Adrenal gland (tissue), 12 donors: ENCODE data around the gene RAX. TPM values are rescaled to one million over a fixed set of nuclear protein-coding genes. Genes with fewer than 3 reads are reported as not detected.

ENCODE experiments used
- DNase-seq, 7 donors: peaks; one replicate each; pipeline ENCODE4 v3.0.0-alpha.2; 2019 to 2020
- H3K27ac ChIP-seq, 5 donors: fragments of 200-600 bp; sonication (generic) in 4 of 5; 1 replicate in 3 of 5; 2 replicates in 2 of 5; pipeline versions ENCODE4 v1.5.1 to v1.8.0; 2016 to 2020; ENCODE audit warnings: mild to moderate bottlenecking in 1 of 5
- H3K27me3 ChIP-seq: fragments of 200-600 bp; 2 replicates; pipeline ENCODE4 v1.8.0; 2021
- H3K36me3 ChIP-seq, 2 donors: fragments of 200-600 bp; replicated peaks in 1 of 2; 1 replicate in 1 of 2; 2 replicates in 1 of 2; pipeline versions ENCODE4 v1.5.1 to v1.8.0; 2018 to 2022
- H3K4me1 ChIP-seq, 2 donors: fragments of 200-600 bp; replicated peaks in 1 of 2; 1 replicate in 1 of 2; 2 replicates in 1 of 2; pipeline versions ENCODE4 v1.5.1 to v1.8.0; 2018 to 2021
- H3K4me3 ChIP-seq, 4 donors: fragments of 200-600 bp; sonication (generic) in 3 of 4; one replicate each; pipeline ENCODE4 v1.5.1; 2016 to 2018
- H3K9me3 ChIP-seq, 3 donors: fragments of 200-600 bp; sonication (generic) in 1 of 3; replicated peaks in 1 of 3; 1 replicate in 2 of 3; 2 replicates in 1 of 3; pipeline versions ENCODE4 v1.5.1 to v1.8.0; 2016 to 2021
- POLR2A ChIP-seq, 2 donors: fragments of 450-650 bp; IDR thresholded peaks; one replicate each; pipeline ENCODE4 v1.6.1; 2017; ENCODE audit warnings: antibody characterized with exemption in 2 of 2, mild to moderate bottlenecking in 2 of 2, moderate library complexity in 1 of 2
- WGBS, 4 donors: extraction: QIAGEN DNeasy Blood & Tissue Kit in 2 of 4; methylation state at CpG; one replicate each; pipeline versions ENCODE4 v1.1.5 to v1.1.7; 2013 to 2017; 5-methylcytosine and 5-hydroxymethylcytosine counted together
- intact Hi-C, 2 donors: fragments of 100-400 bp; cut with DNase I; formaldehyde crosslinking; loops; one replicate each; pipeline versions ENCODE4 v1.14.1 to v1.15.0; 2022 to 2023
- polyA plus RNA-seq, 3 donors: library from polyadenylated mRNA; stranded (reverse); fragments of 200-250 nt in 2 of 3; fragments of 350-450 nt in 1 of 3; fragmentation: Illumina TruSeq in 1 of 3; extraction: RNeasy Lipid Tissue Mini Kit (QIAGEN cat#74804) in 1 of 3; gene quantifications; one replicate each; pipeline ENCODE4 v1.2.3, GENCODE V29; 2013 to 2014
- total RNA-seq, 9 donors: library from RNA; depleted of rRNA in 4 of 9; stranded (reverse); fragments of >200 nt in 4 of 9; fragments of 120-200 nt in 1 of 9; fragmentation: NEBNext Ultra II Directional in 1 of 9; extraction: Animal tissue kit (Norgen Biotek cat#: 25700) in 1 of 9; gene quantifications; one replicate each; pipeline versions ENCODE4 v1.1.0 to v1.2.4, GENCODE V29; 2013 to 2023
- TF ChIP-seq, protein P1 (sequence below), 6 experiments: fragments of 450-650 bp in 4 of 6; fragments of 200-600 bp in 2 of 6; sonication (generic) in 1 of 6; IDR thresholded peaks; 1 replicate in 5 of 6; 2 replicates in 1 of 6; pipeline versions ENCODE4 v1.5.1 to v1.8.0; 2016 to 2021; ENCODE audit warnings: antibody characterized with exemption in 6 of 6, mild to moderate bottlenecking in 2 of 6, moderate library complexity in 1 of 6
- donor health status: healthy with polysubstance abuse.
- donor health status: Bipolar disorder and iron deficiency.
- donor health status: DM: yes; HTN: yes; CAD: no.
- donor health status: DM: no; HTN: no; CAD: no.
- donor health status: DM: no; HTN: no; CAD: no.
- donor health status: DM: yes; HTN: yes; CAD: no.

The RAX gene
- total and polyA plus RNA-seq, 12 donors, result not detected

DNA sequence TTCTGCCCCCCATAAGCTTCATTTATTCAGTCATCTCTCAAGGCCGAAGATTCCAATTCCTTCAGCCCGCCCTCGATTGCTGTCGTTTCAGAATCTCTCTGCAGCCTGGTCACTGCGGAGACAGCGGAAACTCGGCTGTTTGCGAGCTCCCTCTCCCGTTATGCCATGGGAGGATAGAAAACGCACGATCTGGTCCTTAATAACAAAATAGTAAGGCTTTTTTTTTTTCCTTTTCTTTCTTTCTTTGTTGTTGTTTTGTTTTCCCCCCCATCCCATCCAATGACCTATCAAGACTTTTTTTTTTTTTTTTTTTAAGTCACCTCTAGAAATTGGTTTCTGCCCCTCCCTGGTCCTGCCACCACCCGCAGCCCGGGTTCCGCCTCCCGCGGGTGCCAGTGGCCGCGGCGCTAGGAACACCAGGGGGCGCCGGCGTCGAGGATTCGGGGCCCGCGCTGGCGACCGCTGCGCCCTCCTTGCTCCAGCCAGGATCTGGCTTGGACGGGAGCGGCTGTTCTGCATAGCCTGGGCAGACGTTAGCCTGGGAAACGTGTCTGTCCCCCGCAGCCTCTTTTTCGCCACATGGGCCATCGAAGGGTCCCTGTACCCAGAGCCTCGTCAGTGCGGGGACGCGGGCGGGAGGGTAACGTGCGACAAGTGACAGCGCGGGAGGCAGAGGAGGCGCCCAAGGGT is 35.1 kb upstream of the RAX start:
- peak; percentile 57 to 83 (median 77) for DNase-seq
- no peak overlapping the region for H3K27ac ChIP-seq
- peaks cover 0 to 5% of the 10 kb centered on the region in 2 donors for H3K4me1 ChIP-seq
- TF ChIP-seq, protein P1, sequence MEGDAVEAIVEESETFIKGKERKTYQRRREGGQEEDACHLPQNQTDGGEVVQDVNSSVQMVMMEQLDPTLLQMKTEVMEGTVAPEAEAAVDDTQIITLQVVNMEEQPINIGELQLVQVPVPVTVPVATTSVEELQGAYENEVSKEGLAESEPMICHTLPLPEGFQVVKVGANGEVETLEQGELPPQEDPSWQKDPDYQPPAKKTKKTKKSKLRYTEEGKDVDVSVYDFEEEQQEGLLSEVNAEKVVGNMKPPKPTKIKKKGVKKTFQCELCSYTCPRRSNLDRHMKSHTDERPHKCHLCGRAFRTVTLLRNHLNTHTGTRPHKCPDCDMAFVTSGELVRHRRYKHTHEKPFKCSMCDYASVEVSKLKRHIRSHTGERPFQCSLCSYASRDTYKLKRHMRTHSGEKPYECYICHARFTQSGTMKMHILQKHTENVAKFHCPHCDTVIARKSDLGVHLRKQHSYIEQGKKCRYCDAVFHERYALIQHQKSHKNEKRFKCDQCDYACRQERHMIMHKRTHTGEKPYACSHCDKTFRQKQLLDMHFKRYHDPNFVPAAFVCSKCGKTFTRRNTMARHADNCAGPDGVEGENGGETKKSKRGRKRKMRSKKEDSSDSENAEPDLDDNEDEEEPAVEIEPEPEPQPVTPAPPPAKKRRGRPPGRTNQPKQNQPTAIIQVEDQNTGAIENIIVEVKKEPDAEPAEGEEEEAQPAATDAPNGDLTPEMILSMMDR (IDR thresholded peaks at IDR 0.05), result peak; percentile 59 to 83 (median 77)
- no peak for TF ChIP-seq POLR2A (IDR thresholded peaks at IDR 0.05)
- peaks cover 14% of the 10 kb centered on the region for H3K27me3 ChIP-seq
- WGBS, 4 donors, result 3 to 4% (median 3%) methylated on average over 33 to 46 of the region's 46 CpGs
- H3K4me3 ChIP-seq, result peak overlapping the region in 1 of 4 donors; percentile 29
- intact Hi-C loops, result loop anchor here in 1 of 2 donors (5.0 kb wide), 1 partner anchor 94 kb away; no protein-coding TSS in a partner anchor
- H3K9me3 ChIP-seq, result no peaks in the 10 kb centered on the region
- no peaks in the 10 kb centered on the region for H3K36me3 ChIP-seq

DNA sequence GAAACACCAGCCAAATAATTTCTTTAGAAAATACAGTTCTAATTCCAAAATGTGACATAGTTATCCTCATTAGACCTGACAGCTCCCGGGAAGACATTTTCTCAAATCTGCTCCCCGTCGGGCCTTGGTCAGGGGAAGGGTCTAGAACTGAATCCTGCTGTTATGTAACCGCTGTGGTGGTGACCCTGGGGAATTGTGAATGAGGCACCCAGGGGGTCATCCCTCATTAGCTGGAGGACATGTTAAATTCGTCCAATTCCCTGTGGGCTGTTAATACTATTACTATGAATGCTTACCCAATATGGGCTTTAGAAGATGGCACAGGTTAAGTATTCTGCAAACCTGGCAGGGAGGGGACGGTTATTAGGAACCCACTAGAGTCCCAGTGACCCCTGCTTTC is 33.4 kb upstream of the RAX start:
- TF ChIP-seq, protein P1 (IDR thresholded peaks at IDR 0.05), result no peak
- no peak for TF ChIP-seq POLR2A (IDR thresholded peaks at IDR 0.05)
- no peaks in the 10 kb centered on the region for H3K36me3 ChIP-seq
- WGBS, 4 donors, result 70 to 88% (median 79%) methylated on average over 6 of the region's 6 CpGs
- H3K9me3 ChIP-seq, result no peaks in the 10 kb centered on the region
- H3K27me3 ChIP-seq, result peaks cover 5% of the 10 kb centered on the region
- no peak for DNase-seq
- peaks cover 0 to 5% of the 10 kb centered on the region in 2 donors for H3K4me1 ChIP-seq
- H3K4me3 ChIP-seq, result no peak overlapping the region
- intact Hi-C loops, result loop anchor here in 1 of 2 donors (5.0 kb wide), 1 partner anchor 96 kb away; no protein-coding TSS in a partner anchor
- H3K27ac ChIP-seq, result no peak overlapping the region

DNA sequence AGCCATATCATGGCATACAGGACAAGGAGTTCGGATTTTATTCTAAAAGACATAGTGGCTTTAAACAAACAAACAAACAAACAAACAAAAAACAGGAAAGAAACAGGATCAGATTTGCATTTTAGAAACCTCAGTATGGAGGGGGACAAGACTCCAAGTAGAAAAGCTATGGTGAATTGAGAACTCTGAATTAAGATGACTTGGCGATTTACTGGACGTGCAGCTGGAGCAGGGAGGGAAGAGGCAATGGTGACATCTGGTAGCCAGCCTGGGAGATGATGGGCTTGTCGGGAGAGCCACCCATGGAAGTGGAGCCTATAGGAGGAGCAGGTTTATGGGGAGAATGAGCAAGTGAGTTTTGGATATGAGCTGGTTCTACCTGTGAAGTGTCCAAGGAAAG is 32.0 kb upstream of the RAX start:
- Histone ChIP-seq H3K36me3 (no peaks in the 10 kb centered on the region), H3K4me3 (no peak overlapping the region), H3K4me1 (peaks cover 0 to 5% of the 10 kb centered on the region in 2 donors), H3K27ac (no peak overlapping the region), H3K27me3 (peaks cover 4% of the 10 kb centered on the region), H3K9me3 (no peaks in the 10 kb centered on the region)
- TF ChIP-seq, protein P1 (IDR thresholded peaks at IDR 0.05), result no peak
- TF ChIP-seq POLR2A (IDR thresholded peaks at IDR 0.05), result no peak
- DNase-seq, result no peak
- WGBS, 4 donors, result 72 to 79% (median 77%) methylated on average over 4 of the region's 4 CpGs
- intact Hi-C loops, result loop anchor here in 1 of 2 donors (5.0 kb wide), 1 partner anchor 97 kb away; no protein-coding TSS in a partner anchor

DNA sequence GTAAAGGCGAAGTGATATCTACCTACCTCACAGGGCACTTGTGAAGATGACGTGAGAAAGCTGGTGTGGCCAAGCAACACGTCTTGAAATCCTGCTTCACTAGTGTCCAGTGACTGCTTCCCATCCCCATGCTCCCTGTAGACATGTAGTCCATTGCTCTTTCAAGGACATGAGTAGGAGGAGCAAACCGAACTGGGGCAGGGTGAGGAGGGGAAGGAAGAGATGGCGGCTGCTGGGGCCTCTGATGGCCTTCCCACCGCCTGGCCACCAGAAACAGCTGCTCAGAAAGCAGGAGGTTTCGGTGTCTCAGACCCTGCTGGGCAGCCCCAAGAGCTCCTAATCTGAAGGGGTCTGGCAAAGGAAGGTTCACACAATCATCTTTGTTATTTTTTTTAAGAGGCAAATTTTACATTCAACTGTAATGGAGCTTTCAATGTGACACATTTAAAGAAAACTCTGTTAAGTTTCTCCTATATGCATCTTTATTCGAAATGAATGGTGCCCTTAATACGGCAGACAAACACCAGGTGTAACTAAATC is 30.5 kb upstream of the RAX start:
- 80 to 84% (median 82%) methylated on average over 5 to 9 of the region's 9 CpGs for WGBS, 4 donors
- DNase-seq, result no peak
- H3K27ac ChIP-seq, result no peak overlapping the region
- H3K9me3 ChIP-seq, result no peaks in the 10 kb centered on the region
- peaks cover 6% of the 10 kb centered on the region for H3K27me3 ChIP-seq
- H3K36me3 ChIP-seq, result no peaks in the 10 kb centered on the region
- no peak for TF ChIP-seq POLR2A (IDR thresholded peaks at IDR 0.05)
- TF ChIP-seq, protein P1 (IDR thresholded peaks at IDR 0.05), result no peak
- intact Hi-C loops, result no loop called here
- no peak overlapping the region for H3K4me3 ChIP-seq
- H3K4me1 ChIP-seq, result peaks cover 0 to 2% of the 10 kb centered on the region in 2 donors
